Endothelial cell of umbilical vein (primary cell): ENCODE data around the gene ZNF407.

ENCODE experiments used
- CTCF ChIP-seq, 2 donors: IDR thresholded peaks; 1 replicate in 1 of 2; 2 replicates in 1 of 2; pipeline ENCODE4 v1.5.1; 2011; ENCODE audit warnings: low read length in 2 of 2, mild to moderate bottlenecking in 2 of 2, moderate library complexity in 2 of 2, control low read depth in 1 of 2, inconsistent platforms in 1 of 2, low read depth in 1 of 2; ENCODE audit not compliant: insufficient read depth in 1 of 2; ENCODE audit errors: extremely low read depth in 1 of 2
- EZH2 ChIP-seq: IDR thresholded peaks from 2 replicates; pipeline ENCODE4 v1.6.1; 2012; ENCODE audit warnings: borderline replicate concordance, low read depth, mild to moderate bottlenecking, moderate library complexity, low read length, inconsistent platforms; ENCODE audit not compliant: severe bottlenecking
- GATA2 ChIP-seq: IDR thresholded peaks from 2 replicates; pipeline ENCODE4 v1.7.0; 2011; ENCODE audit warnings: low read depth, mild to moderate bottlenecking, moderate library complexity, mixed read lengths, low read length; ENCODE audit not compliant: insufficient read length, insufficient read depth
- MAX ChIP-seq: IDR thresholded peaks from 2 replicates; pipeline ENCODE4 v1.6.1; 2011; ENCODE audit not compliant: insufficient read depth, insufficient read length
- POLR2A ChIP-seq: IDR thresholded peaks from 2 replicates; pipeline ENCODE4 v1.6.1; 2012; ENCODE audit warnings: low read depth, mild to moderate bottlenecking, control low read depth, low read length
- POLR2AphosphoS5 ChIP-seq: IDR thresholded peaks from 2 replicates; pipeline ENCODE4 v1.6.1; 2012; ENCODE audit warnings: low read depth, mild to moderate bottlenecking, control low read depth, low read length, moderate library complexity; ENCODE audit not compliant: insufficient read depth

- TF ChIP-seq CTCF (IDR thresholded peaks at IDR 0.05; ENCODE audit: extremely low read depth in 1 of 2, insufficient read depth in 1 of 2, low read depth in 1 of 2, low read length in 2 of 2) (no peak), POLR2AphosphoS5 (no peak), POLR2A (no peak), MAX (no peak), GATA2 (no peak), EZH2 (no peak)
Measured at GRCh38 chr18:74981476-74981875, 383.8 kb downstream of the ZNF407 start.
